Measurements from ENCODE around the gene SIN3A. TPM values are rescaled to one million over a fixed set of nuclear protein-coding genes. Genes with fewer than 3 reads are reported as not detected.

Gene SIN3A
- total RNA-seq, 2 experiments from 2014 or later: 85.9 to 86.7 TPM

GRCh38 chr15:75328493-75329314, 122.8 kb downstream of the SIN3A start:
- POLR2A ChIA-PET: no interaction called here
- CTCF ChIA-PET: no interaction called here

GRCh38 chr15:75327491-75327890, 124.0 kb downstream of the SIN3A start:
- ChIA-PET CTCF (no interaction called here), POLR2A (no interaction called here)

GRCh38 chr15:75327005-75327404, 124.5 kb downstream of the SIN3A start:
- ChIA-PET CTCF (no interaction called here), POLR2A (no interaction called here)

GRCh38 chr15:75325922-75326321, 125.6 kb downstream of the SIN3A start:
- CTCF ChIA-PET: no interaction called here

GRCh38 chr15:75321711-75322110, 129.8 kb downstream of the SIN3A start:
- POLR2A ChIA-PET: no interaction called here
- CTCF ChIA-PET: no interaction called here

More at GRCh38 chr15:75325922-75326321, 125.6 kb downstream of the SIN3A start:
- POLR2A ChIA-PET: no interaction called here

Other genes starting within 250 kb of the SIN3A start
- gene C15orf39, start 249.8 kb downstream of the SIN3A start, total RNA-seq: 10 to 100 TPM; 32.8 to 35.1 TPM
- not detected for gene GOLGA6C, start 193.4 kb downstream of the SIN3A start, total RNA-seq
- gene GOLGA6D, start 168.9 kb downstream of the SIN3A start, total RNA-seq: not detected
- 10 to 100 TPM; 94.8 to 96.8 TPM for gene COMMD4, start 115.6 kb downstream of the SIN3A start, total RNA-seq
- 1 to 10 TPM; 1.9 to 2.5 TPM for gene NEIL1, start 104.7 kb downstream of the SIN3A start, total RNA-seq
- 100 to 1,000 TPM; 139 to 142 TPM for gene MAN2C1, start 83.1 kb downstream of the SIN3A start, total RNA-seq
- 10 to 100 TPM; 21.1 to 21.6 TPM for gene PTPN9, start 127.6 kb upstream of the SIN3A start, total RNA-seq
- 10 to 100 TPM; 30.4 to 31.8 TPM for gene SNUPN, start 174.0 kb upstream of the SIN3A start, total RNA-seq
- 100 to 1,000 TPM; 127 to 132 TPM for gene IMP3, start 188.5 kb upstream of the SIN3A start, total RNA-seq
- 1 to 10 TPM; 3.8 TPM for gene SNX33, start 196.2 kb upstream of the SIN3A start, total RNA-seq